ENCODE measurements around the gene TM4SF4. TPM values are rescaled to one million over a fixed set of nuclear protein-coding genes. Genes with fewer than 3 reads are reported as not detected.

TM4SF4 gene
- total and polyA plus RNA-seq, 2 donors (not counting 1 experiment from before 2014, with no cell fraction given): not detected

- DNase-seq (no peak), ATAC-seq (ENCODE audit: low read depth) (no peak)
- H3K4me1 Mint-ChIP-seq: peaks cover 8% of the 10 kb centered on the region
- peaks cover 2% of the 10 kb centered on the region for H3K9me3 Mint-ChIP-seq (ENCODE audit: insufficient read depth)
- no peaks in the 10 kb centered on the region for H3K4me1 ChIP-seq (ENCODE audit: control insufficient read depth in 2 of 2, insufficient read depth in 2 of 2, low read length in 2 of 2)
- TF ChIP-seq CTCF (IDR thresholded peaks at IDR 0.05) (no peak), EZH2 (IDR thresholded peaks at IDR 0.05; ENCODE audit: borderline replicate concordance, insufficient read depth, low read depth, low read length, poor library complexity, severe bottlenecking) (no peak)
- peaks cover 1% of the 10 kb centered on the region for H3K27me3 Mint-ChIP-seq
- H3K4me3 Mint-ChIP-seq: no peak overlapping the region
- POLR2A ChIA-PET: no interaction called here
- no peaks in the 10 kb centered on the region for H4K20me1 ChIP-seq (ENCODE audit: control insufficient read depth, insufficient read depth, low read length, poor library complexity, severe bottlenecking)
- 75% methylated on average over 2 of the region's 4 CpGs for WGBS (ENCODE audit: insufficient coverage)
- H3K9me3 ChIP-seq (ENCODE audit: control extremely low read depth in 1 of 3, control insufficient read depth in 2 of 3, insufficient read depth in 1 of 3, low read length in 2 of 3): peaks cover 0 to 13% (median 10%) of the 10 kb centered on the region in 3 donors
- H3K4me3 ChIP-seq (ENCODE audit: control extremely low read depth in 1 of 5, extremely low read depth in 1 of 5, insufficient read depth in 1 of 5, low read depth in 2 of 5, low read length in 4 of 5): no peak overlapping the region
- H3K27ac ChIP-seq (ENCODE audit: low read length in 2 of 2): no peak overlapping the region
- no peak overlapping the region for H2AFZ ChIP-seq (ENCODE audit: insufficient read depth, low read depth, low read length, poor library complexity, severe bottlenecking)
- H3K79me2 ChIP-seq (ENCODE audit: control insufficient read depth, insufficient read depth, low read length): no peaks in the 10 kb centered on the region
- no peak overlapping the region for H3K4me2 ChIP-seq (replicated peaks; ENCODE audit: low read depth, low read length, poor library complexity, severe bottlenecking)
- no peaks in the 10 kb centered on the region for H3K36me3 ChIP-seq (replicated peaks in 1 of 2; ENCODE audit: control extremely low read depth in 1 of 2, control insufficient read depth in 1 of 2, extremely low read depth in 1 of 2, insufficient read depth in 2 of 2, low read length in 1 of 2)
- CTCF ChIA-PET: no interaction called here
- intact Hi-C loops (cut with micrococcal nuclease): no loop called here
- H3K27ac Mint-ChIP-seq: no peak overlapping the region
- H3K9ac ChIP-seq (ENCODE audit: low read length): no peak overlapping the region
- peaks cover 0 to 4% (median 1%) of the 10 kb centered on the region in 4 experiments for H3K27me3 ChIP-seq (replicated peaks in 1 of 4; ENCODE audit: control extremely low read depth in 1 of 4, control insufficient read depth in 3 of 4, insufficient read depth in 4 of 4, low read length in 3 of 4)
Measured at GRCh38 chr3:149449799-149450198, 24.7 kb upstream of the TM4SF4 start.

DNA sequence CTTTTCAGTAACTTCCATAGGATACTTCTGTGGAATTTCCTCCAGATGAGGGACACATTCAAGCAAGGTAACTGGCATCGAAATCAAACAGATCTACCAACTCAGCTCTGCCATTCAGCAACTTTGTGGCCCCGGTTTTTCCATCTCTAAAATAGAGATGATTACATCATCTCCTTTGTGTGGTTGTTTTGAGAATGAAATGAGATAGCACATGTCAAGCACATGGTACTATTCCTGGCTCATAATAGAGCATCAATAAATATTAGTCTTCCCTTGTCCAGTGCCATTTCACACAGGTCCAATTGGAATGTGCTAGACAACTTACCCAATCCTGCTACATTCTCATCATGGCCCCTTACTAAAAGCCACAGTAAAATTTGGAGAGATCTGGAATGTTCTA is 24.2 kb upstream of the TM4SF4 start:
- CTCF ChIA-PET: no interaction called here
- WGBS (ENCODE audit: insufficient coverage): no CpG with 5 or more reads among the region's 2 CpGs
- peaks cover 2% of the 10 kb centered on the region for H3K9me3 Mint-ChIP-seq (ENCODE audit: insufficient read depth)
- Histone ChIP-seq H3K27me3 (replicated peaks in 1 of 4; ENCODE audit: control extremely low read depth in 1 of 4, control insufficient read depth in 3 of 4, insufficient read depth in 4 of 4, low read length in 3 of 4) (peaks cover 0 to 4% (median 1%) of the 10 kb centered on the region in 4 experiments), H2AFZ (ENCODE audit: insufficient read depth, low read depth, low read length, poor library complexity, severe bottlenecking) (no peak overlapping the region), H3K9ac (ENCODE audit: low read length) (no peak overlapping the region), H3K4me3 (ENCODE audit: control extremely low read depth in 1 of 5, extremely low read depth in 1 of 5, insufficient read depth in 1 of 5, low read depth in 2 of 5, low read length in 4 of 5) (no peak overlapping the region), H3K4me2 (replicated peaks; ENCODE audit: low read depth, low read length, poor library complexity, severe bottlenecking) (no peak overlapping the region), H3K27ac (ENCODE audit: low read length in 2 of 2) (no peak overlapping the region), H3K36me3 (replicated peaks in 1 of 2; ENCODE audit: control extremely low read depth in 1 of 2, control insufficient read depth in 1 of 2, extremely low read depth in 1 of 2, insufficient read depth in 2 of 2, low read length in 1 of 2) (no peaks in the 10 kb centered on the region), H3K4me1 (ENCODE audit: control insufficient read depth in 2 of 2, insufficient read depth in 2 of 2, low read length in 2 of 2) (no peaks in the 10 kb centered on the region), H3K9me3 (ENCODE audit: control extremely low read depth in 1 of 3, control insufficient read depth in 2 of 3, insufficient read depth in 1 of 3, low read length in 2 of 3) (peaks cover 0 to 13% (median 10%) of the 10 kb centered on the region in 3 donors), H4K20me1 (ENCODE audit: control insufficient read depth, insufficient read depth, low read length, poor library complexity, severe bottlenecking) (no peaks in the 10 kb centered on the region), H3K79me2 (ENCODE audit: control insufficient read depth, insufficient read depth, low read length) (no peaks in the 10 kb centered on the region)
- intact Hi-C loops (cut with micrococcal nuclease): no loop called here
- TF ChIP-seq EZH2 (IDR thresholded peaks at IDR 0.05; ENCODE audit: borderline replicate concordance, insufficient read depth, low read depth, low read length, poor library complexity, severe bottlenecking) (no peak), CTCF (IDR thresholded peaks at IDR 0.05) (no peak)
- H3K27me3 Mint-ChIP-seq: peaks cover 3% of the 10 kb centered on the region
- no peak overlapping the region for H3K4me3 Mint-ChIP-seq
- DNase-seq (no peak), ATAC-seq (ENCODE audit: low read depth) (no peak)
- H3K4me1 Mint-ChIP-seq: peaks cover 8% of the 10 kb centered on the region
- H3K27ac Mint-ChIP-seq: no peak overlapping the region
- POLR2A ChIA-PET: no interaction called here

Measured in B cell (primary cell).